ENCODE measurements around the gene SH3BP5L.

Gene SH3BP5L

GRCh38 chr1:248825136-248825535 is 579 bp downstream of the SH3BP5L start:
- DNase-seq, result no peak

GRCh38 chr1:248824701-248825100 is 1.0 kb downstream of the SH3BP5L start:
- DNase-seq, result no peak

- no peak for DNase-seq
Measured at GRCh38 chr1:248824301-248824700, 1.4 kb downstream of the SH3BP5L start.

- no peak for DNase-seq
Measured at GRCh38 chr1:248823517-248824001, 2.2 kb downstream of the SH3BP5L start.

- no peak for DNase-seq
Measured at GRCh38 chr1:248822148-248823032, 3.3 kb downstream of the SH3BP5L start.

- no peak for DNase-seq
Measured at GRCh38 chr1:248821641-248822040, 4.1 kb downstream of the SH3BP5L start.

GRCh38 chr1:248821101-248821500 is 4.6 kb downstream of the SH3BP5L start:
- no peak for DNase-seq

GRCh38 chr1:248820041-248820585 is 5.6 kb downstream of the SH3BP5L start:
- DNase-seq, result no peak

- no peak for DNase-seq
Measured at GRCh38 chr1:248818505-248819374, 7.0 kb downstream of the SH3BP5L start.

GRCh38 chr1:248817065-248817464 is 8.7 kb downstream of the SH3BP5L start:
- no peak for DNase-seq

GRCh38 chr1:248816042-248816851 is 9.5 kb downstream of the SH3BP5L start:
- DNase-seq, result no peak

- DNase-seq, result no peak
Measured at GRCh38 chr1:248815407-248816034, 10.2 kb downstream of the SH3BP5L start.

- no peak for DNase-seq
Measured at GRCh38 chr1:248814351-248814750, 11.4 kb downstream of the SH3BP5L start.

GRCh38 chr1:248813546-248813945 is 12.2 kb downstream of the SH3BP5L start:
- DNase-seq, result no peak

GRCh38 chr1:248812736-248813425 is 12.8 kb downstream of the SH3BP5L start:
- DNase-seq, result no peak

GRCh38 chr1:248811514-248812490 is 13.9 kb downstream of the SH3BP5L start:
- DNase-seq, result no peak

- DNase-seq, result no peak
Measured at GRCh38 chr1:248810727-248811513, 14.8 kb downstream of the SH3BP5L start.

- no peak for DNase-seq
Measured at GRCh38 chr1:248810000-248810726, 15.6 kb downstream of the SH3BP5L start.

Data from stimulated activated CD8-positive, alpha-beta memory T cell treated with anti-CD3 and anti-CD28 coated beads, Interleukin-4, amount 100 ng/mL, for 48 hours (primary cell).